NCI-H1930 (cell line): Measurements from ENCODE around the gene CDC5L.

ENCODE experiments used
- DNase-seq, 2 experiments: peaks; one replicate each; lab custom pipeline; 2025; lab: John Stamatoyannopoulos, UW

Gene CDC5L

GRCh38 chr6:44373787-44374186 lies 13.7 kb upstream of the CDC5L start:
- no peak for DNase-seq

- no peak for DNase-seq
Measured at GRCh38 chr6:44375071-44375470, 12.4 kb upstream of the CDC5L start.

DNA sequence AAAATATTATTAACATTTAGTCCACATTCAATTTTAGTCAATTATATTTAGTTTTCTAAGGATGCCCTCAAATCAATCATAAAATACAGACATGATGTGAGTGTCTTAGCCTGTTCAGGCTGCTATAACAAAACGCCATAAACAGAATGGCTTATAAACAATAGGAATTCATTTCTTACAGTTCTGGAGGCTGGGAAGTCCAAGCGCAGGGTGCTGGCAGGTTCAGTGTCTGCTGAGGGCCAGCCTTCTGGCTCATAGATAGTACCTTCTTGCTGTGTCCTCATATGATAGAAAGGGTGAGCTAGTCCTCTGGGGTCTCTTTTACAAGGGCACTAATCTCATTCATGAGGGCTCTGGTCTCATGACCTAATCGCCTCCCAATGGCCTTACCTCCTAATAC lies 10.0 kb upstream of the CDC5L start:
- DNase-seq: no peak

DNA sequence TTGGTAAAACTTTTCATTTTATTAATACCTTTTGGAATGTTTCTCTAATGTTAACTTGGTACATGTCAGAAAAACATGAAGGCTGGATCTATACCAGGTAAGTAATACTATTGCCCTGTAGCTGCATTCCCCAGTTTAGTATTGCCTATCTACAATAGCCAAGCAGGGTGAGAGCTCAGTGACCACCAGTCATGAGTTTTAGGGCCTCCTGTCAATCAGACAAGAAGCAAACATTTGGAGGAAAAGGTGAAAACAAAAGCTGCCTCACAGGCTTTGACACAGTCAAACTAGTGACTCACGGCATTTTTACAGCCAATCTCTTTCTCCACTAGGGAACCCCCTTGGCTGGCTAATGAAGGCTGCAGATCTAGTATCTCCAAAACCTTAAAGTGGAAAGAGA lies 9.5 kb upstream of the CDC5L start:
- DNase-seq: no peak

DNA sequence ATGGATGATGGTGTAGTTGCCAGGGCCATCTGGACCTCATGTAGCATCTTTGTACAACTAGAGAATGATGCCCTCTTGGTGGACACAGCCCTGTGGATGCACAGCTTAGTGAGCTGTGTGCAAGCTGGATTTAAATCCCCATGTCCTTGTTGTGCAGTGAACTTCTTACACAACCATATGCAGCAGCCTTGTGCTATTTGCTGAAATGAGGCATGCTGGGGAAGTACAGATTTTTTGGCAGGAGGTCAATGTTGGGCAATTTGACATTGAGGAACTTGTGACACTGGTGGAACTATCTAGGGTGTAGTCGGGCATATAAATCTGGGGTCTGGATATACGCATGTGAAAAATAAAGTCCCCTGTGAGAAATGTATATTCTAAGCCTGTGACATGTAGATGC lies 5.8 kb upstream of the CDC5L start:
- no peak for DNase-seq

DNA sequence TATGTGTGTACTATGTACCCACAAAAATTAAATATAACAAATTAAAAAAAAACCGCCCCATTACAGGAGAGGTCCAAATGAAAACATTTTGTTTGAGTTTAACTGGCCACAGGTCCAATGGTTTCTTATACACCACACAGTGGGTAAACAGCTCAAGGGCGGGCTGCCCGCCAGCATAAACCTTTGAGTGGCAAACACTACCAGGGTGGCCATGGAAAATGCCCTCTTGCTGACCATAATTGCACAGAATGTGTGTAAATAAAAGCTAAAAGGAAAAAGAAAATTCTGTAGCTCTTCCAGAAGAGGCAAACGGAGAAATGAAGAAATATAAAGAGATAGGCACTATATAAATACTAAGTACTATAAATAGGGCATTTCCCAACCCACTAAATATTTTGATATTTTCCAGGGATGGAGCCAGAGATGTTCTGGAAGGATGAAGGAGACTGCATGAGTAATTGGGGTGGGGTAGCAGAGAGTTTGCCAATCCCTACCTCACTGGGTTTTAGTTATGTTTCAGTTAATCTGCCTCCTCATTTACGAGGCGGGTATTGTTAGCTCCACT lies 1.1 kb upstream of the CDC5L start:
- DNase-seq: no peak

DNA sequence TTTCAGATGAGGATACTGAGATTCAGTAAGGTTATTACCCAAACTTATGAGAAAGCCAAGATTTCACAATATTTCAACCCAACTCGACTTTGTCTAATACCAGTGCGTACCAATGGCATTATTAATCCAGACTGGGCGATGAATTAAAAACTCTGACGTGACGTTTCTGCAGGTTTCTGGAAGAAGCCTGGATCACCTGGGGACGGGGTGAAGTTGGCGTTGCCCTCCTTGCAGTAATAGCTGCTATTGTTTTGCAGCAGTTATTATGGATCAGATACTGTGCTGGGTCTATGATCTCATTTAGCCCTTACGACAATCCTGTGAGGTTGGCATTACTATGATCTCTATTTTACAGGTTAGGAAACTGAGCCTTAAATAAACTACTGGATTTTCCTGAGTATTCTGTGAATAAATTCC lies 569 bp upstream of the CDC5L start:
- DNase-seq: no peak

DNA sequence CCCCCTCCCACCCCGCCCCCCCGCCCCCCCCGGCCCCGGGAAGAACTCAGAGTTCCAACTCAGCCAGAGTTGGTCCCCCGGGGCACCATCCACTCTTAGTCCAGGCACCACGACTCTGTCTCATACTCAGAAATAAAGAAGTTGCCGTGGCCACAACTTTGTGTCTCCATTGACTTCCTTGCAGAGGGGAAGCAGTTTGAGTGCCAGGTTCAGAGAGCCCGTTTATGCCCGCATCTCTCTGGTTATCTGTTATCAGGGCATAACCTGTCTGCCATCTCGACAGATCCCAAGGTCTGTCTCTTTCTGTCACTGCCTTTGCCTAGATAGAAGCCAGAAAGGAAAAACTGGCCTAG lies 605 bp downstream of the CDC5L start:
- DNase-seq: no peak

DNA sequence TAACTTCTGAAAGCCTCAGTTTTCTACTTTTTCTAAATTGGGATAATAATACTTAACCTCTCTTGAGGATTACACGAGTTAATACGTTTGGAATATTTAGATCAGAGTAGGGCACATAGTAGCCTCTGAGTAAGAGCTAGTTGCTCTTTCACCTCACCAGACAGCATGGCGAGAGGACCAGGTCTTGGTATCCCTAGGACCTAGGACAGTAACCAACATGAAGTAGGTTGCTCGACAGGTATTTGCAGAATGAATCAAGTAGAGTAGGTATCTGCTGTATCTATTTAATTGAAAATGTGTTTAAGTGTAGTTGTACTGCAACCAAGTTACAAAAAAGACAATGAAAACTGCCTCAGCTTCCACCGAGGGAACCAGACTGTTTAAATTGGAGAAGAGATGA lies 1.4 kb downstream of the CDC5L start:
- DNase-seq: no peak

DNA sequence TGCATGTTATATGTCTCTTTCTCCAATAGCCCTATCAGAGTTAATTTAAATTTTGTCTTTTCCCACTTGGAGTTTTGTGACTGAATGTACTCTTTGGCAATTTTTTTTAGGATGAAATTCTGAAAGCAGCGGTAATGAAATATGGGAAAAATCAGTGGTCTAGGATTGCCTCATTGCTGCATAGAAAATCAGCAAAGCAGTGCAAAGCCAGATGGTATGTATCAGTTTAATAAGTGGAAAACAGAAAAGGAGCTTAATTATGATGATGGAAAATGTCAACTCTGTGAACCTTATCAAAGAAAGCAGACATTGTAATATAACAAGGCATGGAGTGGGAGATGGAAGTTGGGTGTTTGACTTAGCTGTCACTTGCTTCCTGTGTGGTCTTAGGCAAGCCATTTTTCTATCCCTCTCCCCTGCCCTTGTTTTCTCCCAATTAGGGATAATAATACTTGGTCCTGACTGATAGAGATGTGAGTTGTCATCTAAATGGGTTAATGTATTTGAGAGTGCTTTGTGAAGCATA lies 2.7 kb downstream of the CDC5L start:
- no peak for DNase-seq

DNA sequence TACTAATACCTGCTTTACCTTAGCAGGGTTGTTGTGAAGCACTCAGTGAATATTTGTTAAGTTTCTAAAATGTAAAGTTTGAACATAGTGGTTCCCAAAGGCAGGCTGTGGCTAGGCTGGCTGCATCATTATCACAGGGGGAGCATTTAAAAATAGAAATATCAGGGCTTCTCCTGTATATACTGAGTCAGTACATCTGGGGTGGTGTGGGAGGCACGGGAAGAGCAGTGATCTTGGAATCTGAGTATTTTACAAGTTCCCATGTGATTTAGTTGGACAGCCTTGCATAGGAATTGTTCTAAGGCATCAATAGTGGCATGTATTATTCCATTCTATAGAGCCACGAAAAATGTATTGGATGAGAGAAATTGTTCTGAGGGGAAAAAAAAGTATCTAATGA lies 8.0 kb downstream of the CDC5L start:
- no peak for DNase-seq

DNA sequence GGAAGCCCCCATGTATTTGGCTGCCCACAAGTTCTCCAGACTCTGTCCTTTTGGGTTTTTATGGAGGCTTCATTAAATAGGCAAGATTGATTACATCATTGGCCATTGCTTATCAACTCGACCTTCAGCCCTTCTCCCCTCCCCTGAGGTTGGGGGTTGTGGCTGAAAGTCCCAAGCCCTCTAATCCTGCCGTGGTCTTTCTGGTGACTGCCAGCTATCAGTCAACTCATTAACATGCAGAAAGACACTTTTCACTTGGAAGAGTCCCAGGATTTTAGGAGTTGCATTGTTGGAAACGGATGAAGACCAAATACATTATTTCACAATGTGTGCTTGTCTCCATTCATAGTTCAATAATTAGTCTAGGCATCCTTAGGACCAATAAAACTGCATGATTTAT lies 9.5 kb downstream of the CDC5L start:
- no peak for DNase-seq

- DNase-seq: no peak
Measured at GRCh38 chr6:44397424-44398164, 10.1 kb downstream of the CDC5L start.

- no peak for DNase-seq
Measured at GRCh38 chr6:44399991-44400390, 12.5 kb downstream of the CDC5L start.

GRCh38 chr6:44400572-44400971 lies 13.1 kb downstream of the CDC5L start:
- no peak for DNase-seq

GRCh38 chr6:44401138-44401537 lies 13.6 kb downstream of the CDC5L start:
- no peak for DNase-seq

DNA sequence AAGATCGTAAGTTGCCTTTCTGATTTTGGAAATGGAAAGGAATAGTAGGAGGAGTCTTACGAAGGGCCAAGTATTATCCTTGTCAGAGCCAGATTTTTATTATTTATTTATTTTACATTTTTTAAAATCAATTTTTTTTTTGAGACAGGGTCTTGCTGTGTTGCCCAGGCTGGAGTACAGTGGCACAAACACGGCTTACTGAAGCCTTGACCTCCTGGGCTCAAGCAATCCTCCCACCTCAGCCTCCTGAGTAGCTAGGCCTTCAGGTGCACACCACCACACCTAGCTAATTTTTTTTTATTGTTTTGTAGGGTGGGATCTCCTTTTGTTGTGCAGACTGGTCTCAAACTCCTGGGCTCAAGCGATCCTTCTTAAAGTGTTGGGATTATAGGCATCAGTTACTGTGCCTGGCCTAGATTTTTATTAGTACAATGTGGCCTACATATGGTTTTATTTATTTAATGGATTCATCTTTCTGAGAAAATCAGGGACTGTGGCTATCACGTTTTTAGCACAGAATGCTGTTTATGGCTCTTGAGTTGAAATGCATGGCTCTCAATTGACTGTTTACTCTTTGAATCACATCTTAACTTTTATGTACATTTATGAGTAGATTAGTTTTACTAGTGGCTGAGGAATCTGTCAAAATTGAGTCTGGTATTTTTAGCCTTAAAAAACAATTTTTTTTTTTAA lies 16.7 kb downstream of the CDC5L start:
- no peak for DNase-seq

- DNase-seq: no peak
Measured at GRCh38 chr6:44404715-44405099, 17.2 kb downstream of the CDC5L start.

DNA sequence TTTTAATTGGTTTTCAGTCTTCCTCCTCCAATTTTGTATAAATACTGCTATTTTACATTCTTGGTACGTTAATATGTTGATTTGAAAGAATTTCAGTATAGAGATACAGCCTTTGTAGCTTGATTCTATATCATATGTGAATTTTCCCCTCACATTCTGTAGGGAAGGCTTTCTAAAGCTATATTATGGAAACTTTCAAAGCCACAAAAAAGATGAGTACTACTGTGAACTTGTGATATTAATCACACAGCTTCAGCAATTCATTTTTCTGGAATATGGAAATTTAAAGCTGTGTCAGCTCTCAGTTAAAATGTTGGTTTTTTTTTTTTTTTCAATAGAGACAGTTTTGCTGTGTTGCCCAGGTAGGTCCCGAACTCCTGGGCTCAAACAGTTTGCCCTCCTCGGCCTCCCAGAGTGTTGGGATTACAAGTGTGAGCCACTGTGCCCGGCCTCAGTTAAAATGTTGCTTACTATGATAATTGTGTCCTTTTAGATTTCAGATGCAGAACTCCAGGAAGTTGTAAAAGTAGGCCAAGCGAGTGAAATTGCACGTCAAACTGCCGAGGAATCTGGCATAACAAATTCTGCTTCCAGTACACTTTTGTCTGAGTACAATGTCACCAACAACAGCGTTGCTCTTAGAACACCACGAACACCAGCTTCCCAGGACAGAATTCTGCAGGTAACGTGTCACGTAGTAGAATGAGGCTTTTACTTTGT lies 20.6 kb downstream of the CDC5L start:
- no peak for DNase-seq

GRCh38 chr6:44409207-44409794 lies 21.8 kb downstream of the CDC5L start:
- no peak for DNase-seq

GRCh38 chr6:44410363-44410762 lies 22.9 kb downstream of the CDC5L start:
- DNase-seq: no peak

GRCh38 chr6:44411141-44411540 lies 23.6 kb downstream of the CDC5L start:
- DNase-seq: no peak
